Right lobe of liver (tissue), 6 donors: Measurements from ENCODE around the gene NHSL2. TPM values are rescaled to one million over a fixed set of nuclear protein-coding genes. Genes with fewer than 3 reads are reported as not detected.
"Not testable (repeated sequence)": the region's sequence is repeated elsewhere in the genome, so short reads cannot be mapped to it uniquely, and the experiment has no call there.

Source experiments
- ATAC-seq, 4 donors: fragments of 200-7000 bp; cut with Tn5 transposase; one replicate each; pipeline ENCODE4 v1.9.1; 2020; ENCODE audit warnings: mild to moderate bottlenecking in 4 of 4, moderate library complexity in 4 of 4
- DNase-seq, 3 donors: peaks; one replicate each; pipeline ENCODE4 v3.0.0-alpha.2; 2020
- H3K27ac ChIP-seq, 3 donors: fragments of 200-600 bp; one replicate each; pipeline ENCODE4 v1.8.0; 2022
- H3K27me3 ChIP-seq, 2 donors: fragments of 200-600 bp; one replicate each; pipeline ENCODE4 v1.8.0; 2022
- H3K36me3 ChIP-seq, 4 donors: fragments of 200-600 bp; sonication (generic) in 1 of 4; one replicate each; pipeline versions ENCODE4 v1.5.1 to v1.8.0; 2017 to 2022; ENCODE audit warnings: control low read depth in 1 of 4
- H3K4me1 ChIP-seq, 4 donors: fragments of 200-600 bp; sonication (generic) in 1 of 4; one replicate each; pipeline versions ENCODE4 v1.5.1 to v1.8.0; 2017 to 2022; ENCODE audit warnings: control low read depth in 1 of 4
- H3K4me3 ChIP-seq, 3 donors: fragments of 200-600 bp; one replicate each; pipeline ENCODE4 v1.8.0; 2022
- H3K9me3 ChIP-seq, 4 donors: fragments of 200-600 bp; sonication (generic) in 1 of 4; one replicate each; pipeline versions ENCODE4 v1.5.1 to v1.8.0; 2017 to 2022; ENCODE audit warnings: control low read depth in 1 of 4
- CTCF ChIP-seq, 4 donors: fragments of 200-600 bp in 3 of 4; fragments of 450-650 bp in 1 of 4; IDR thresholded peaks; one replicate each; pipeline versions ENCODE4 v1.5.1 to v1.8.0; 2016 to 2022; ENCODE audit warnings: antibody characterized with exemption in 4 of 4, mild to moderate bottlenecking in 2 of 4
- POLR2A ChIP-seq: fragments of 450-650 bp; IDR thresholded peaks from one replicate; pipeline ENCODE4 v1.6.1; 2017; ENCODE audit warnings: antibody characterized with exemption, mild to moderate bottlenecking
- WGBS: methylation state at CpG from one replicate; pipeline ENCODE4 v1.1.6; 2018; ENCODE audit warnings: low coverage, low lambda C conversion rate; ENCODE audit not compliant: insufficient coverage; ENCODE audit errors: missing lambda C conversion rate; 5-methylcytosine and 5-hydroxymethylcytosine counted together
- intact Hi-C, 2 donors: fragments of 100-400 bp; cut with DNase I; formaldehyde crosslinking; loops; one replicate each; pipeline versions ENCODE4 v1.11.2 to v1.14.1; 2022
- total RNA-seq, 6 experiments: library from RNA; depleted of rRNA in 2 of 6; stranded (reverse); fragments of >200 nt in 2 of 6; fragmentation: NEBNext Ultra II Directional in 3 of 6; extraction: Animal tissue kit (Norgen Biotek cat#: 25700) in 3 of 6; gene quantifications; one replicate each; pipeline versions ENCODE4 v1.1.0 to v1.2.4, GENCODE V29; 2016 to 2023
- donor health status: DM: no; HTN: yes; CAD: no.
- donor health status: DM: no; HTN: no; CAD: no.
- donor health status: DM: no; HTN: no; CAD: no.
- donor health status: DM: no; HTN: yes; CAD: no.
- donor health status: DM: no; HTN: yes; CAD: no.

NHSL2 gene
- total RNA-seq, 6 experiments from 2014 or later = 0.81 to 2.1 (median 1.3) TPM

- DNase-seq = no peak
- H3K9me3 ChIP-seq = no peaks in the 10 kb centered on the region
- H3K27me3 ChIP-seq = peaks cover 0 to 5% of the 10 kb centered on the region in 2 donors
- no peak for ATAC-seq
- WGBS = 64% methylated on average over 5 of the region's 5 CpGs
- no peak overlapping the region for H3K4me3 ChIP-seq
- no peaks in the 10 kb centered on the region for H3K36me3 ChIP-seq
- intact Hi-C loops = no loop called here
- no peak overlapping the region for H3K27ac ChIP-seq
- TF ChIP-seq CTCF (IDR thresholded peaks at IDR 0.05) (no peak), POLR2A (no peak)
- no peaks in the 10 kb centered on the region for H3K4me1 ChIP-seq
Observed at GRCh38 chrX:72053508-72053907, 142.9 kb downstream of the NHSL2 start.

- peaks cover 0 to 5% of the 10 kb centered on the region in 2 donors for H3K27me3 ChIP-seq
Observed at GRCh38 chrX:72054779-72055489, 144.3 kb downstream of the NHSL2 start.

GRCh38 chrX:72057331-72057730, 146.7 kb downstream of the NHSL2 start:
- TF ChIP-seq POLR2A (no peak), CTCF (IDR thresholded peaks at IDR 0.05) (no peak)
- DNase-seq (no peak), ATAC-seq (no peak)
- WGBS = 25% methylated on average over 4 of the region's 4 CpGs
- Histone ChIP-seq H3K4me1 (no peaks in the 10 kb centered on the region), H3K4me3 (no peak overlapping the region), H3K9me3 (no peaks in the 10 kb centered on the region), H3K27ac (no peak overlapping the region), H3K27me3 (peaks cover 0 to 5% of the 10 kb centered on the region in 2 donors), H3K36me3 (no peaks in the 10 kb centered on the region)
- intact Hi-C loops = no loop called here

More at GRCh38 chrX:72054779-72055489, 144.3 kb downstream of the NHSL2 start:
- TF ChIP-seq POLR2A (no peak), CTCF (IDR thresholded peaks at IDR 0.05) (no peak)
- H3K9me3 ChIP-seq = no peaks in the 10 kb centered on the region
- H3K27ac ChIP-seq = no peak overlapping the region
- ATAC-seq (no peak), DNase-seq (no peak)
- H3K36me3 ChIP-seq = no peaks in the 10 kb centered on the region
- intact Hi-C loops = no loop called here
- no peak overlapping the region for H3K4me3 ChIP-seq
- H3K4me1 ChIP-seq = no peaks in the 10 kb centered on the region
- 51% methylated on average over 14 of the region's 19 CpGs for WGBS

GRCh38 chrX:72057849-72058248, 147.2 kb downstream of the NHSL2 start:
- WGBS = 17% methylated on average over 1 of the region's 1 CpG
- TF ChIP-seq POLR2A = no peak
- TF ChIP-seq CTCF (IDR thresholded peaks at IDR 0.05) = no peak
- Histone ChIP-seq H3K4me3 (no peak overlapping the region), H3K27me3 (peaks cover 0 to 5% of the 10 kb centered on the region in 2 donors), H3K4me1 (no peaks in the 10 kb centered on the region), H3K9me3 (no peaks in the 10 kb centered on the region), H3K36me3 (no peaks in the 10 kb centered on the region), H3K27ac (no peak overlapping the region)
- DNase-seq (no peak), ATAC-seq (no peak)
- intact Hi-C loops = no loop called here

- DNase-seq, ATAC-seq, H3K27ac ChIP-seq, H3K27me3 ChIP-seq, intact Hi-C loops, H3K4me3 ChIP-seq, H3K4me1 ChIP-seq, H3K36me3 ChIP-seq, H3K9me3 ChIP-seq: not testable (repeated sequence)
- 72% methylated on average over 15 of the region's 15 CpGs for WGBS
Observed at GRCh38 chrX:72058346-72058745, 147.7 kb downstream of the NHSL2 start.
